Keratinocyte (primary cell): ENCODE results near the gene EDNRA. TPM values are rescaled to one million over a fixed set of nuclear protein-coding genes. Genes with fewer than 3 reads are reported as not detected.

Experiments
- DNase-seq: peaks from one replicate; pipeline ENCODE4 v3.0.0-alpha.2; 2011; ENCODE audit warnings: low read depth, missing footprints, low spot score
- FAIRE-seq: peaks from 2 replicates; lab custom pipeline; 2011; peaks lifted over from hg19 to GRCh38; lab: Jason Lieb, UNC
- H2AFZ ChIP-seq: 2 replicates; pipeline ENCODE4 v1.6.0; 2012; ENCODE audit warnings: low read length, control low read depth, inconsistent platforms; ENCODE audit not compliant: control insufficient read depth
- H3K27ac ChIP-seq: 2 replicates; pipeline ENCODE4 v1.5.1; 2011; ENCODE audit warnings: low read length; ENCODE audit not compliant: control insufficient read depth, insufficient read depth
- H3K27me3 ChIP-seq: 3 replicates; pipeline ENCODE4 v1.6.0; 2011; ENCODE audit warnings: low read length; ENCODE audit not compliant: control insufficient read depth, insufficient read depth; ENCODE audit errors: extremely low read depth
- H3K36me3 ChIP-seq, 2 experiments: 2 replicates in 1 of 2; 3 replicates in 1 of 2; pipeline ENCODE4 v1.5.1; 2011; ENCODE audit warnings: low read length in 2 of 2, mild to moderate bottlenecking in 1 of 2; ENCODE audit not compliant: control insufficient read depth in 2 of 2, insufficient read depth in 2 of 2; ENCODE audit errors: extremely low read depth in 1 of 2
- H3K4me1 ChIP-seq: 3 replicates; pipeline ENCODE4 v1.5.1; 2011; ENCODE audit warnings: low read length; ENCODE audit not compliant: control insufficient read depth, insufficient read depth; ENCODE audit errors: extremely low read depth
- H3K4me2 ChIP-seq: 3 replicates; pipeline ENCODE4 v1.6.0; 2011; ENCODE audit warnings: low read depth, low read length; ENCODE audit not compliant: control insufficient read depth, insufficient read depth; ENCODE audit errors: extremely low read depth
- H3K4me3 ChIP-seq, 3 experiments: fragments of 200-600 bp in 1 of 3; sonication (generic) in 1 of 3; 2 replicates in 2 of 3; 3 replicates in 1 of 3; pipeline ENCODE4 v1.5.1; 2011 to 2016; ENCODE audit warnings: low read length in 3 of 3, mild to moderate bottlenecking in 3 of 3, control low read depth in 2 of 3, inconsistent platforms in 1 of 3, low read depth in 1 of 3, mixed read lengths in 1 of 3, mixed run types in 1 of 3, moderate library complexity in 1 of 3; ENCODE audit not compliant: control insufficient read depth in 2 of 3, insufficient read depth in 2 of 3; ENCODE audit errors: extremely low read depth in 1 of 3
- H3K79me2 ChIP-seq: 2 replicates; pipeline ENCODE4 v1.6.0; 2012; ENCODE audit warnings: low read length; ENCODE audit not compliant: control insufficient read depth, insufficient read depth
- H3K9ac ChIP-seq: 3 replicates; pipeline ENCODE4 v1.6.0; 2011; ENCODE audit warnings: low read length; ENCODE audit not compliant: control insufficient read depth, insufficient read depth; ENCODE audit errors: extremely low read depth
- H3K9me1 ChIP-seq: 3 replicates; pipeline ENCODE4 v1.6.0; 2011; ENCODE audit warnings: low read length; ENCODE audit not compliant: control insufficient read depth, insufficient read depth; ENCODE audit errors: extremely low read depth
- H3K9me3 ChIP-seq: 2 replicates; pipeline ENCODE4 v1.5.1; 2012; ENCODE audit warnings: low read depth, low read length; ENCODE audit not compliant: control insufficient read depth
- H4K20me1 ChIP-seq: 3 replicates; pipeline ENCODE4 v1.6.0; 2011; ENCODE audit warnings: low read length; ENCODE audit not compliant: control insufficient read depth, insufficient read depth; ENCODE audit errors: extremely low read depth
- CTCF ChIP-seq, 3 experiments: IDR thresholded peaks in 1 of 3; conservative IDR thresholded peaks in 1 of 3; optimal IDR thresholded peaks in 1 of 3; 2 replicates in 2 of 3; 3 replicates in 1 of 3; pipeline versions ENCODE3 to v1.5.1; 2011; ENCODE audit warnings: low read length in 3 of 3, mild to moderate bottlenecking in 3 of 3, moderate library complexity in 2 of 3, control low read depth in 1 of 3, inconsistent platforms in 1 of 3; ENCODE audit not compliant: insufficient read depth in 2 of 3; ENCODE audit errors: extremely low read depth in 1 of 3
- EZH2 ChIP-seq: IDR thresholded peaks from one replicate; pipeline ENCODE4 v1.6.1; 2012; ENCODE audit warnings: inconsistent platforms, mild to moderate bottlenecking, low read length, moderate library complexity
- dilution Hi-C: fragments of 300-500 bp; cut with MboI; formaldehyde crosslinking; loops from one replicate; pipeline ENCODE4 v1.7.0; 2020; ENCODE audit warnings: low sequenced_read_pairs; ENCODE audit not compliant: extremely low pct_ligation_motif_present
- polyA plus RNA-seq, 5 experiments: library from polyadenylated mRNA; depleted of rRNA in 3 of 5; stranded (reverse) in 3 of 5; stranded (forward) in 1 of 5; unstranded in 1 of 5; fragments of >200 nt; gene quantifications; 1 replicate in 1 of 5; 2 replicates in 3 of 5; 3 replicates in 1 of 5; pipeline versions ENCODE4 v1.2.1 to v1.2.3, GENCODE V29; 2011 to 2012; ENCODE audit warnings: missing spikeins in 2 of 5, low read depth in 1 of 5, low replicate concordance in 1 of 5

Gene EDNRA
- polyA plus RNA-seq, 1 donor (not counting 4 experiments of a cell fraction or from before 2014, with no cell fraction given) = 7.8 TPM

GRCh38 chr4:147571036-147571770 lies 90.3 kb downstream of the EDNRA start:
- Histone ChIP-seq H2AFZ (no peak overlapping the region), H3K27ac (no peak overlapping the region), H3K9me1 (no peaks in the 10 kb centered on the region), H3K4me1 (peaks cover 2% of the 10 kb centered on the region), H3K36me3 (no peaks in the 10 kb centered on the region), H3K9ac (no peak overlapping the region), H4K20me1 (no peaks in the 10 kb centered on the region), H3K79me2 (no peaks in the 10 kb centered on the region), H3K4me2 (no peak overlapping the region), H3K4me3 (no peak overlapping the region), H3K9me3 (no peaks in the 10 kb centered on the region), H3K27me3 (no peaks in the 10 kb centered on the region)
- DNase-seq = no peak
- no peak for TF ChIP-seq EZH2
- TF ChIP-seq CTCF (optimal IDR thresholded peaks at IDR 0.05 in 1 of 3, IDR thresholded peaks at IDR 0.05 in 1 of 3, conservative IDR thresholded peaks at IDR 0.05 in 1 of 3; ENCODE audit: extremely low read depth in 1 of 3, insufficient read depth in 2 of 3, low read length in 3 of 3) = no peak
- no peak for FAIRE-seq
- dilution Hi-C loops = no loop called here

GRCh38 chr4:147576084-147576483 lies 95.2 kb downstream of the EDNRA start:
- no peak overlapping the region for H3K27ac ChIP-seq
- no peaks in the 10 kb centered on the region for H3K9me1 ChIP-seq
- H2AFZ ChIP-seq = no peak overlapping the region
- no peaks in the 10 kb centered on the region for H3K36me3 ChIP-seq
- TF ChIP-seq CTCF (optimal IDR thresholded peaks at IDR 0.05 in 1 of 3, IDR thresholded peaks at IDR 0.05 in 1 of 3, conservative IDR thresholded peaks at IDR 0.05 in 1 of 3; ENCODE audit: extremely low read depth in 1 of 3, insufficient read depth in 2 of 3, low read length in 3 of 3) = no peak
- no peak for TF ChIP-seq EZH2
- H3K79me2 ChIP-seq = no peaks in the 10 kb centered on the region
- no peak overlapping the region for H3K9ac ChIP-seq
- FAIRE-seq (no peak), DNase-seq (no peak)
- no peak overlapping the region for H3K4me2 ChIP-seq
- H3K27me3 ChIP-seq = no peaks in the 10 kb centered on the region
- dilution Hi-C loops = no loop called here
- no peaks in the 10 kb centered on the region for H3K9me3 ChIP-seq
- H3K4me3 ChIP-seq = no peak overlapping the region
- no peaks in the 10 kb centered on the region for H4K20me1 ChIP-seq
- H3K4me1 ChIP-seq = peaks cover 2% of the 10 kb centered on the region
